HEK293T (cell line): Measurements from ENCODE around the gene GMDS.

Source experiments
- CTCF ChIA-PET: fragments of 350-600 bp; formaldehyde crosslinking; extraction: SDS; loops from one replicate; lab custom pipeline; 2021; ENCODE audit warnings: antibody characterized with exemption, inconsistent platforms; lab: Yijun Ruan, JAX
- POLR2A ChIA-PET: fragments of 350-600 bp; formaldehyde crosslinking; extraction: SDS; loops from one replicate; lab custom pipeline; 2020; ENCODE audit warnings: antibody characterized with exemption, inconsistent platforms; lab: Yijun Ruan, JAX
- DNase-seq: peaks from one replicate; pipeline ENCODE4 v3.0.0; 2012; ENCODE audit warnings: mixed read lengths; ENCODE audit errors: extremely low spot score
- ARNT ChIP-seq: fragments of 450-650 bp; IDR thresholded peaks from 2 replicates; pipeline ENCODE4 v1.6.1; 2017; ENCODE audit warnings: mild to moderate bottlenecking
- BHLHE40 ChIP-seq: fragments of 450-650 bp; IDR thresholded peaks from 2 replicates; pipeline ENCODE4 v1.6.1; 2016; ENCODE audit warnings: mild to moderate bottlenecking, moderate library complexity, borderline replicate concordance
- CTBP1 ChIP-seq: fragments of 450-650 bp; IDR thresholded peaks from 2 replicates; pipeline ENCODE4 v1.6.1; 2016; ENCODE audit warnings: borderline replicate concordance
- ELF4 ChIP-seq: fragments of 450-650 bp; IDR thresholded peaks from 2 replicates; pipeline ENCODE4 v1.6.1; 2017; ENCODE audit warnings: antibody characterized with exemption
- FOXA1 ChIP-seq: fragments of 450-650 bp; IDR thresholded peaks from 2 replicates; pipeline ENCODE4 v1.6.1; 2016; ENCODE audit warnings: mild to moderate bottlenecking
- FOXK2 ChIP-seq: fragments of 450-650 bp; IDR thresholded peaks from 2 replicates; pipeline ENCODE4 v1.6.1; 2016; ENCODE audit warnings: mild to moderate bottlenecking
- FOXM1 ChIP-seq: fragments of 450-650 bp; IDR thresholded peaks from 2 replicates; pipeline ENCODE4 v1.6.1; 2017; ENCODE audit warnings: mild to moderate bottlenecking, borderline replicate concordance
- HDGF ChIP-seq: fragments of 450-650 bp; IDR thresholded peaks from 2 replicates; pipeline ENCODE4 v1.6.1; 2017; ENCODE audit warnings: antibody characterized with exemption, borderline replicate concordance
- L3MBTL2 ChIP-seq: fragments of 450-650 bp; conservative IDR thresholded peaks from 2 replicates; pipeline ENCODE4 v1.6.1; 2016; ENCODE audit warnings: mild to moderate bottlenecking
- LEF1 ChIP-seq: fragments of 450-650 bp; IDR thresholded peaks from 2 replicates; pipeline ENCODE4 v1.6.1; 2017; ENCODE audit warnings: mild to moderate bottlenecking, borderline replicate concordance
- PKNOX1 ChIP-seq: fragments of 450-650 bp; IDR thresholded peaks from 2 replicates; pipeline ENCODE4 v1.6.1; 2016
- SP1 ChIP-seq: fragments of 450-650 bp; IDR thresholded peaks from 2 replicates; pipeline ENCODE4 v1.6.1; 2017
- SUZ12 ChIP-seq: fragments of 450-650 bp; IDR thresholded peaks from 2 replicates; pipeline ENCODE4 v1.6.1; 2016; ENCODE audit warnings: mild to moderate bottlenecking
- TARDBP ChIP-seq: fragments of 450-650 bp; IDR thresholded peaks from 2 replicates; pipeline ENCODE4 v1.6.1; 2016
- ZNF384 ChIP-seq: fragments of 450-650 bp; IDR thresholded peaks from 2 replicates; pipeline ENCODE4 v1.6.1; 2016

The GMDS gene

DNA sequence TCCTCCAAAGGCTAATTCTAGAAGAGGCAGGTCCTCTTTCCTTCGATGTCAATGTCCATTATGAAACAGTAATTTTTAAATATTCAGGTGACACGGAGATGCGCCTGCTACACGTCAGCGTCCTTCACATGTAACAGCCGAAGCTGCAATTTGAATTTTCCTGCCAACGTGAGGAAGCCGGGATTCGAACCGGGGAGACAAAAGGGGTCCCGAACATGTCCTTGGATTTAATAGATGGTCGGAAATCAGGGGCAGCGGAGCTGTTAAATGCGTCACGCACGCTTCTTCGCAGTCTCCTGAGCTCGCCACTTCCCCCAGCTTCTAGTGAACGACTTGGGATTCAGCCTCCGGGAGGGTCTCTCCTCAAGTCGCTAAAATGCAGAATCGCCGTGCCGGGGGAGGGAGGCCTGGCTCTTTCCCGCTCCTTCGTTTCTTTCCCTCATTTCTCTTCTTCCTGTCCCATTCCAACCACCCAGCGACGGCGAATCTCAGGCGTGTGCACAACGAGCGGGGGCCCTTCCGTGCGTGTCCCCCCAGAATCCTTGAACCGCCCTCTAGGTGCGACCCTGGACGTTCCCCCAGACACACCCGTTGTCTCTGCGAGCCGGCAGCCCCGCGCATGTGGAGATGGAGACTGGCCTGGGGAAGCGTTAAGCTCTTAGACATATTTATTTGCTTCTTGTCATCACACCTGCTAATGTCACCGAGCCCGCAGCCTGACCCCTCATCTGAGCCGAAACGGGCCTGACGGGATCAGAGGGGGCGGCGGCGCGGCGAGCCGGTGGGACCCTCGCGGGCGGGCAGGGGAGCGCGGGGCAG is 637.0 kb downstream of the GMDS start:
- CTCF ChIA-PET, result interaction anchor here (0.7 to 1.5 kb wide), 3 partner anchors 79 to 804 kb away, joined by 3 to 4 read pairs (median 4); no protein-coding TSS in a partner anchor
- TF ChIP-seq SUZ12 (no peak), ZNF384 (no peak), L3MBTL2 (peak; percentile 53), PKNOX1 (0 out of 2 replicates have a peak, but pooled peaks have one; percentile 2)
- no peak for DNase-seq
- POLR2A ChIA-PET, result interaction anchor here (0.6 to 7.0 kb wide), 27 partner anchors 8 to 1022 kb away, joined by 3 to 144 read pairs (median 12); no protein-coding TSS in a partner anchor

GRCh38 chr6:1607516-1608221 is 637.7 kb downstream of the GMDS start:
- DNase-seq, result no peak
- TF ChIP-seq CTBP1, result peak; percentile 86
- peak; percentile 25; the same call in 1 of the 2 replicates for TF ChIP-seq L3MBTL2
- no peak for TF ChIP-seq FOXK2
- TF ChIP-seq LEF1, result peak; percentile 12; the same call in 1 of the 2 replicates
- ChIA-PET POLR2A (interaction anchor here (0.6 to 7.0 kb wide), 48 partner anchors 9 to 1025 kb away, joined by 3 to 144 read pairs (median 5); no protein-coding TSS in a partner anchor), CTCF (interaction anchor here (0.9 to 1.7 kb wide), 6 partner anchors 8 to 202 kb away, joined by 3 to 7 read pairs (median 4); no protein-coding TSS in a partner anchor)

GRCh38 chr6:1606780-1607515 is 638.5 kb downstream of the GMDS start:
- POLR2A ChIA-PET, result interaction anchor here (0.6 to 7.0 kb wide), 59 partner anchors 9 to 1158 kb away, joined by 3 to 144 read pairs (median 4); partner anchors contain the start of gene WRNIP1

DNA sequence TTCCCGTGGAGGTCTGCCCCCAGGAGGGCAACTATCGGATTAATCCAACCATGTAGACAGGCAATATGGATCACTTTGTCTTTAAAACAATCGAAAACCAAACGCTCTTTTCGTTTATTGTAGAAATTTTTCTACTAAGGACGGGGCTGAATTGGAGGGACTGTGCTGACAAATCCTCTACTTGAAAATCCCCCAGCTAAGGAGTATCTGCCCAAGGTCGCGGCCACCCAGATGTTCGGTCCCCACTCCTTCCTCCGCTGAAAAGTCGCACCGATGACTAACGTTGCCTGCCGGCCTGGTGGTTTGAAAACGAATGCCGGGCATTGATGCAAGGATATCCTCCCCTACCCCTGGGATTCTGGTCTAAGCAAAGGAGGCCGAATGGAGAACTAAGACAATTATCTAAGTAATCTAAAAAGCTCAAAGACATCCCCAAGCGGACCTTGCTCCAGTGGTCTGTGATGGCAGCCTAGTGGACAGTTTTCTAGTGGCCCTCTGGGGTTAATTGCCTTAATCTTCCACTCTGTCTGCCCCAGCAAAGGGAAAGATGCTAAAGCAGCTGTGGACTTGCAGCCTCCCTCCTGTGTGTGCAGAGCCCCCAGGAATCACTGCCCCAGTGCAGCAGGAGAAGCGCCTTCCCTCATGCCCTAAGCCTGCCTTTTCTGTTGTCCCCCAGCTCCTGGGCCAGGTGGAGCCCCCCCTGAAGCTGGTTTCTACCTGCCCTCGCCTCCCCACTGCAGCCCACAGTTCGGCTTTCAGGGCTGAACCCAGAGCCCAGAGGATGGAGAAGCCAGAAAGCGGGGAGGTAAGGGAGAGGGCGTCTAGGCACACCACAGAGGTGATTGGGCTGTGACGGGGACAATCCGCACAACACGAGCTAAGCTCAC is 639.3 kb downstream of the GMDS start:
- ChIA-PET CTCF (interaction anchor here (0.6 to 2.0 kb wide), 9 partner anchors 10 to 503 kb away, joined by 3 to 7 read pairs (median 4); no protein-coding TSS in a partner anchor), POLR2A (interaction anchor here (0.7 to 7.0 kb wide), 53 partner anchors 8 to 1159 kb away, joined by 3 to 144 read pairs (median 4); partner anchors contain the start of gene WRNIP1)
- no peak for DNase-seq
- no peak for TF ChIP-seq TARDBP
- TF ChIP-seq SUZ12, result no peak
- peak; percentile 42; the same call in 1 of the 2 replicates for TF ChIP-seq CTBP1
- no peak for TF ChIP-seq HDGF
- no peak for TF ChIP-seq SP1
- peak; percentile 28; the same call in 1 of the 2 replicates for TF ChIP-seq PKNOX1

More at GRCh38 chr6:1606780-1607515, 638.5 kb downstream of the GMDS start:
- DNase-seq, result peak; percentile 63
- TF ChIP-seq CTBP1 (peak; percentile 93), FOXM1 (peak; percentile 45; the same call in 1 of the 2 replicates), TARDBP (no peak), FOXA1 (no peak), ARNT (peak; percentile 97), L3MBTL2 (0 out of 2 replicates have a peak, but pooled peaks have one; percentile 23), PKNOX1 (peak; percentile 94)
- CTCF ChIA-PET, result interaction anchor here (0.6 to 2.0 kb wide), 8 partner anchors 9 to 502 kb away, joined by 3 to 7 read pairs (median 4); no protein-coding TSS in a partner anchor

- ChIA-PET POLR2A (interaction anchor here (1.1 to 7.0 kb wide), 22 partner anchors 7 to 287 kb away, joined by 3 to 144 read pairs (median 17); no protein-coding TSS in a partner anchor), CTCF (interaction anchor here (0.8 to 2.0 kb wide), 3 partner anchors 10 to 504 kb away, joined by 4 to 7 read pairs (median 4); no protein-coding TSS in a partner anchor)
- TF ChIP-seq ELF4 (no peak), HDGF (no peak), BHLHE40 (no peak)
- no peak for DNase-seq
Observed at GRCh38 chr6:1605004-1605892, 640.2 kb downstream of the GMDS start.
